GM12865 (cell line): ENCODE measurements around the gene CEP112.

Source experiments
- DNase-seq: peaks from one replicate; pipeline ENCODE4 v3.0.0; 2010; ENCODE audit warnings: low read depth
- H3K4me3 ChIP-seq: 2 replicates; pipeline ENCODE4 v1.5.1; 2011; ENCODE audit warnings: mild to moderate bottlenecking, low read depth, low read length, control low read depth
- TF ChIP-seq, protein P1 (sequence below): IDR thresholded peaks from 2 replicates; pipeline ENCODE4 v1.5.1; 2011; ENCODE audit warnings: low read length, control low read depth, low read depth, inconsistent platforms; ENCODE audit not compliant: insufficient read depth; ENCODE audit errors: missing control alignments

CEP112 gene

DNA sequence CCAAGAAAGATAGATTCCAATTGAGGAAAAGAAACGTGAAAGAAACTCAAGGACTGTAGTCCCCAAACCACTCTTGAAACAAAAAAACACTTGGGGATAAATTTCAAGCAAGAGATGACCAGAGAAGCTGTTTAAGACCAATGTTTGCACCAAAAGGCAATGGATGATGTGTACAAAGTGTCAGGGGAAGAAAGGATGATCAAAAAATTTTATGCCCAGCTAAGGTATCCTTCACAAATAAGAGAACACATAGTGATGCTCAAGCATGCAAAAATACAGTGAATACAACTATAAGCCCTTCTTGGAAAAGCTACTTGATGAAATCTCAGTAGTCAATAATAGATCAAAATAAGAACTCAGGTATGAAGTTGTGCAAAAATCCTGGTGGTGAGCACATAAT, 281.1 kb downstream of the CEP112 start:
- H3K4me3 ChIP-seq = no peak overlapping the region
- no peak for DNase-seq
- TF ChIP-seq, protein P1, sequence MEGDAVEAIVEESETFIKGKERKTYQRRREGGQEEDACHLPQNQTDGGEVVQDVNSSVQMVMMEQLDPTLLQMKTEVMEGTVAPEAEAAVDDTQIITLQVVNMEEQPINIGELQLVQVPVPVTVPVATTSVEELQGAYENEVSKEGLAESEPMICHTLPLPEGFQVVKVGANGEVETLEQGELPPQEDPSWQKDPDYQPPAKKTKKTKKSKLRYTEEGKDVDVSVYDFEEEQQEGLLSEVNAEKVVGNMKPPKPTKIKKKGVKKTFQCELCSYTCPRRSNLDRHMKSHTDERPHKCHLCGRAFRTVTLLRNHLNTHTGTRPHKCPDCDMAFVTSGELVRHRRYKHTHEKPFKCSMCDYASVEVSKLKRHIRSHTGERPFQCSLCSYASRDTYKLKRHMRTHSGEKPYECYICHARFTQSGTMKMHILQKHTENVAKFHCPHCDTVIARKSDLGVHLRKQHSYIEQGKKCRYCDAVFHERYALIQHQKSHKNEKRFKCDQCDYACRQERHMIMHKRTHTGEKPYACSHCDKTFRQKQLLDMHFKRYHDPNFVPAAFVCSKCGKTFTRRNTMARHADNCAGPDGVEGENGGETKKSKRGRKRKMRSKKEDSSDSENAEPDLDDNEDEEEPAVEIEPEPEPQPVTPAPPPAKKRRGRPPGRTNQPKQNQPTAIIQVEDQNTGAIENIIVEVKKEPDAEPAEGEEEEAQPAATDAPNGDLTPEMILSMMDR = no peak

- no peak for DNase-seq
- TF ChIP-seq, protein P1 = no peak
- no peak overlapping the region for H3K4me3 ChIP-seq
Observed at GRCh38 chr17:65902831-65903522, 289.0 kb downstream of the CEP112 start.

GRCh38 chr17:65902155-65902554, 289.8 kb downstream of the CEP112 start:
- H3K4me3 ChIP-seq = no peak overlapping the region
- TF ChIP-seq, protein P1 = no peak
- no peak for DNase-seq

- no peak for DNase-seq
- TF ChIP-seq, protein P1 = no peak
- H3K4me3 ChIP-seq = no peak overlapping the region
Observed at GRCh38 chr17:65901394-65901793, 290.5 kb downstream of the CEP112 start.

GRCh38 chr17:65900216-65900615, 291.7 kb downstream of the CEP112 start:
- TF ChIP-seq, protein P1 = no peak
- no peak for DNase-seq
- no peak overlapping the region for H3K4me3 ChIP-seq

DNA sequence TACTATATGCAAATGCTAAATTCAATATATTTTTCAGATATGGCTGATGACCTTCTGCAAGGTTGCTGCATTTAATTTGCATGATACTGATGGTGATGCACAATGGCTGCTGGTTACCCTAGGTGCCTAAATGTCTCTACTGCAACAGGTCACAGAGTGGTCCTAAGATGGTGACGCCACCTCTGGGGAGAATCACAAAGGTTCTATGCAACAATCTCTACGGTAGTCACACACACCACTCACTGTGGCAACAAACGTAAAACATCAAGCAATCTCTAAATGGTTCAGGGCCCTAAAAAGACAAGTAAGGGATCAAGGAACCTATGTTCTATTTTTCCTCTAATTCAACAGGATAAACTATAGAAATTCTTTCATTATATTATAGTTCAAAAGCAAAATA, 293.3 kb downstream of the CEP112 start:
- no peak for DNase-seq
- H3K4me3 ChIP-seq = no peak overlapping the region
- TF ChIP-seq, protein P1 = no peak

DNA sequence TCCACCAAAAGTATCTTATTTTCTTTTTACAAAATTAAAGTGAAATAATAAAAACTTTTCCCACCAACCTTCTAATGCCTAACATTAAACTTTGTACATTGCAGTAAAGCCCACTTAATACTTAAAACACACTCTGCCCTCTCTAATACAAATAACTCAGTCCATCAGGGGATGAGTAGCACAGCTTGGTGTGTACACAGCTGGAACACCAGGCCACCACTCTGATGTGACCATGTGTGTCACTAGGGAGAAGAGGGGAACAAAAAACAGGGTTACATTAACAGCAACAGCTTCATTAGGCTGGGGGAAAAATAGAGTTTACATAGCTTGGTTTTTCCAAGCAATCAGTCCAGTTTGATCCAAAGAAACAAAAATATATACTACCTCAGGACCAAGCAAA, 295.0 kb downstream of the CEP112 start:
- H3K4me3 ChIP-seq = no peak overlapping the region
- TF ChIP-seq, protein P1 = no peak
- DNase-seq = no peak
